Left ventricle myocardium inferior (tissue), 1 donor: Measurements from ENCODE around the gene C6orf15. TPM values are rescaled to one million over a fixed set of nuclear protein-coding genes. Genes with fewer than 3 reads are reported as not detected.

ENCODE experiments used
- DNase-seq: peaks from one replicate; pipeline ENCODE4 v3.0.0-alpha.2; 2020
- H3K27ac ChIP-seq: fragments of 200-600 bp; replicated peaks from 2 replicates; pipeline ENCODE4 v1.8.0; 2021
- H3K27me3 ChIP-seq: fragments of 200-600 bp; 2 replicates; pipeline ENCODE4 v1.8.0; 2021; ENCODE audit warnings: low read depth
- H3K36me3 ChIP-seq: fragments of 200-600 bp; 2 replicates; pipeline ENCODE4 v1.8.0; 2021
- H3K4me1 ChIP-seq: fragments of 200-600 bp; 2 replicates; pipeline ENCODE4 v1.8.0; 2021
- H3K4me3 ChIP-seq: fragments of 200-600 bp; 2 replicates; pipeline ENCODE4 v1.8.0; 2021; ENCODE audit warnings: mild to moderate bottlenecking, moderate library complexity
- H3K9me3 ChIP-seq: fragments of 200-600 bp; replicated peaks from 2 replicates; pipeline ENCODE4 v1.8.0; 2021
- CTCF ChIP-seq: fragments of 200-600 bp; IDR thresholded peaks from 2 replicates; pipeline ENCODE4 v1.8.0; 2021; ENCODE audit warnings: antibody characterized with exemption, mild to moderate bottlenecking, borderline replicate concordance
- intact Hi-C: fragments of 100-400 bp; cut with micrococcal nuclease; formaldehyde crosslinking; loops from one replicate; pipeline ENCODE4 v1.11.0; 2022
- total RNA-seq: library from RNA; stranded (reverse); fragmentation: NEBNext Ultra II Directional; extraction: Animal tissue kit (Norgen Biotek cat#: 25700); gene quantifications from one replicate; pipeline ENCODE4 v1.2.1, GENCODE V29; 2021
- donor health status: DM: no; HTN: yes; CAD: no; lungs with severe emphysema.

C6orf15 gene
- total RNA-seq, 1 donor from 2014 or later: not detected

- Histone ChIP-seq H3K4me1 (no peaks in the 10 kb centered on the region), H3K9me3 (no peaks in the 10 kb centered on the region), H3K27ac (no peak overlapping the region), H3K36me3 (no peaks in the 10 kb centered on the region), H3K4me3 (no peak overlapping the region), H3K27me3 (peaks cover 3% of the 10 kb centered on the region)
- intact Hi-C loops: no loop called here
- no peak for DNase-seq
- TF ChIP-seq CTCF: no peak
Measured at GRCh38 chr6:31103136-31103535, 9.2 kb downstream of the C6orf15 start.

- no peak for DNase-seq
- Histone ChIP-seq H3K4me1 (peaks cover 10% of the 10 kb centered on the region), H3K36me3 (no peaks in the 10 kb centered on the region), H3K27ac (no peak overlapping the region), H3K4me3 (no peak overlapping the region), H3K27me3 (peaks cover 1% of the 10 kb centered on the region), H3K9me3 (no peaks in the 10 kb centered on the region)
- intact Hi-C loops: no loop called here
- TF ChIP-seq CTCF: no peak
Measured at GRCh38 chr6:31098449-31098938, 13.9 kb downstream of the C6orf15 start.

GRCh38 chr6:31096656-31097055 lies 15.7 kb downstream of the C6orf15 start:
- DNase-seq: no peak
- Histone ChIP-seq H3K9me3 (no peaks in the 10 kb centered on the region), H3K27ac (no peak overlapping the region), H3K4me1 (peaks cover 11% of the 10 kb centered on the region), H3K36me3 (no peaks in the 10 kb centered on the region), H3K4me3 (no peak overlapping the region), H3K27me3 (no peaks in the 10 kb centered on the region)
- no peak for TF ChIP-seq CTCF
- intact Hi-C loops: no loop called here

DNA sequence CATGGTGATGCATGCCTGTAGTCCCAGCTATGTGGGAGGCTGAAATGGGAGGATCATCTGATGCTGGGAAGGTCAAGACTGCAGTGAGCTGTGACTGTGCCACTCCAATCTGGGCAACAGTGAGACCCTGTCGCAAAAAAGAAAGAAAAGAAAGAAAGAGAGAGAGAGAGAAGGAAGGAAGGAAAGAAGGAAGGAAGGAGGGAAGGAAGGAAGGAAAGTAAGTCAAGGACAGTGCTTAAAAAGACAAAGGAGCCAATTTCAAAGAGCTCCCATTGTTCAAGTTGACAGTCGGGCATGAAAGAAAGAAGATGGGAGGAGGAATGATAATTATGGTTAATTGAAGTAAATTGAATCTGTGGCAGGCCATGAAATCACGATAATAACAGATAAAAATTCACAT lies 16.2 kb downstream of the C6orf15 start:
- Histone ChIP-seq H3K27ac (no peak overlapping the region), H3K27me3 (no peaks in the 10 kb centered on the region), H3K36me3 (no peaks in the 10 kb centered on the region), H3K4me1 (peaks cover 11% of the 10 kb centered on the region), H3K9me3 (no peaks in the 10 kb centered on the region), H3K4me3 (no peak overlapping the region)
- no peak for DNase-seq
- TF ChIP-seq CTCF: no peak
- intact Hi-C loops: no loop called here

DNA sequence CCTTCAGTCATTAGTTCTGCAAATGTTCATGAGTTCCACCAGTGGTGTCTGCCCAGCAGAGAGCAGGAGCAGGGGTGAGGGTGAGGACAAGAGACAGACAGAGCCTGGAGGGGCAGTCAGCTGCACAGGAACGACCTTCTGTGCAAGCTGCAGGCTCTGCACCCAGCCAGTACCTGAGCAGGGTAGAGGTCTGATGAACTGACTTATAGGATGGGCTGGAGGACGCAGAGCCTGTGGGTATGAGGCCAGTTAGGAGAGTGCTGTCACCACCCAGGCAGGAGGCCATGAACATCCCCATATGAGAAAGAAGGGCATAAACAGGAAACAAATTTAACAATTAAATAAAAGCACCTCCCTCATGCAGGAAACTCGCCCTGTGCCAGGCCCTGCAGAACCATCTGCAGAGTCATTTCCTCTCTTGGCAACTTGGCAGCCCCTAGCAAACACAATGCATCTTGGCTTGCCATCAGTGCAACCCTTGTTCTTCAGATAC lies 17.9 kb downstream of the C6orf15 start:
- peaks cover 11% of the 10 kb centered on the region for H3K4me1 ChIP-seq
- DNase-seq: no peak
- peak overlapping the region; percentile 50 for H3K27ac ChIP-seq
- no peaks in the 10 kb centered on the region for H3K9me3 ChIP-seq
- TF ChIP-seq CTCF: no peak
- intact Hi-C loops: no loop called here
- no peaks in the 10 kb centered on the region for H3K27me3 ChIP-seq
- H3K36me3 ChIP-seq: no peaks in the 10 kb centered on the region
- no peak overlapping the region for H3K4me3 ChIP-seq
